ACHN (cell line): ENCODE results near the gene KLK7.
"Not testable (repeated sequence)": the region's sequence is repeated elsewhere in the genome, so short reads cannot be mapped to it uniquely, and the experiment has no call there.

Source experiments
- DNase-seq: peaks from one replicate; pipeline ENCODE4 v3.0.0-alpha.2; 2015
- in situ Hi-C: cut with HindIII; loops from 2 replicates; pipeline ENCODE4 v1.10.0; 2017; ENCODE audit warnings: low sequenced_read_pairs, low pct_ligation_motif_present, low pct_unique_long_range_greater_than_20kb

KLK7 gene

GRCh38 chr19:51015691-51016267 lies 32.1 kb upstream of the KLK7 start:
- in situ Hi-C loops = no loop called here
- no peak for DNase-seq

GRCh38 chr19:51014242-51014641 lies 30.5 kb upstream of the KLK7 start:
- in situ Hi-C loops = no loop called here
- DNase-seq = no peak

DNA sequence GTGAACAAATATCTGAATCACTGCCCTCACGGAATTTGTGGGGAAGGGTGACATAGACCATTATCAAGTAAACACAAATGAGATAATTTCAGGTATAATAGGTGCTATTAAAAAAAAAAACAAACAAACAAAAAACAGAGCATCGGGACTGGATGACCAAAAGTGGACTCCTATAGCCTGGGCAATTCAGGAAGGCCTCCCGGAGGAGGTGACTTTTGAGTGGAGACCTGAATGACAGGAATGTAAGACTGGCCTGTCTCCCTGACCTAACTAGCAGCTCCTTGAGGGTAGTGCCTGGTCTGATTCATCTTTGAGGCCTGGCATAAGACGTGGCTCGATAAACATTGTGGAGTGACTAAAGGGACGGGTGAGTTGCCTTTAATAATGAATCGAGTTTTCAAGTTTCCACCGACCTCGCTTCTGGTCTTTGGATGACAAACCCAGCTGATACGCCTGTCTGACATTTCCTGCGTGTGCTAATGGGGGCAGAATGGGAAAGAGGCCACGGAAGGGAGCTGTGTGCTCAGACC lies 29.0 kb upstream of the KLK7 start:
- in situ Hi-C loops = no loop called here
- DNase-seq = no peak

- in situ Hi-C loops = no loop called here
- DNase-seq = no peak
Observed at GRCh38 chr19:51010066-51010795, 26.5 kb upstream of the KLK7 start.

- no peak for DNase-seq
- in situ Hi-C loops = no loop called here
Observed at GRCh38 chr19:51009061-51009891, 25.6 kb upstream of the KLK7 start.

GRCh38 chr19:51007488-51007887 lies 23.8 kb upstream of the KLK7 start:
- in situ Hi-C loops = no loop called here
- no peak for DNase-seq

GRCh38 chr19:51006406-51006805 lies 22.7 kb upstream of the KLK7 start:
- in situ Hi-C loops = no loop called here
- no peak for DNase-seq

- no peak for DNase-seq
- in situ Hi-C loops = no loop called here
Observed at GRCh38 chr19:51005248-51005647, 21.5 kb upstream of the KLK7 start.

GRCh38 chr19:51003316-51003715 lies 19.6 kb upstream of the KLK7 start:
- in situ Hi-C loops = no loop called here
- DNase-seq = no peak

GRCh38 chr19:51002542-51003311 lies 19.0 kb upstream of the KLK7 start:
- in situ Hi-C loops = no loop called here

GRCh38 chr19:51002089-51002532 lies 18.4 kb upstream of the KLK7 start:
- DNase-seq = no peak
- in situ Hi-C loops = no loop called here

More at GRCh38 chr19:51002542-51003311, 19.0 kb upstream of the KLK7 start:
- DNase-seq = no peak

- in situ Hi-C loops = no loop called here
- no peak for DNase-seq
Observed at GRCh38 chr19:51001515-51001914, 17.8 kb upstream of the KLK7 start, which contains the start of gene KLK8. KLK8 (minus strand) TSS chr19:51001604; CDS start chr19:51001167, 437 bp downstream.

DNA sequence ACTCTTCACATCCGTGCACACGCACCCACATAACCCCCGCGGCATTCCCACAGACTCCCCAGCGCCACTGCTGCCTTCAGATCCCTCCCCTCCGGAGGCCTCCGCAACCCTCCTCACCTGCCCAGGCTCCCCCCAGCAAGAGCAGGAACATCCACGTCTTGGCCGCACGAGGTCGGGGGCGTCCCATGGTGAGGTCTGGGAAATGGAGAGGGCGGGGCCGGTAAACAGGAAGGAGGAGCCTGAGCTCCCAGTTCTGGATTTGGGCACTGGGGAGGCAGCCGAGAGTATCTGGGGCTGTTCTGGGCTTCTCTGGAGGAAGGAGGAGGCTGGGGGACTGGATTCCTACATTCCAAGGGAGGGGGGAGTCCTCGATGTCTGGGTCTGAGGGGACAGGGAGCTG lies 17.3 kb upstream of the KLK7 start:
- DNase-seq = no peak
- in situ Hi-C loops = no loop called here

DNA sequence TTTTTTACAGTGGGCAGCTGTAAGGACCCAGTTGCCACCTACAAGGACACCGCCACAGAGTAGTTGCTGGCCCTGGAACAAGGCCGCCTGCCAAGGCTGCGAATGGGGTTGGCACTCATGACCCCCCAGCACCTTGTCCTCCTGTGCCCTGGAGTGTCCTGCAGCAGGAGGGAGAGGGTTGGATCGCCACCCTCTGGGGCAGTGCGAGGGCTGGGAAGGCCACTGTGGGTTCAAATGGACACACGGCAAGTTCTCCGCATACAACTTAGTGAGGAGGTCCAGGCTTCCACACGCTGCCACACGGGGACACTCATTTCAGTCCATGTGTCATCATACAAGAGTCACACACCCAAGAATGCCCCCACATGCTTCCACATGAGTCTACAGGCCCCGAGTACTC lies 16.7 kb upstream of the KLK7 start:
- no peak for DNase-seq
- in situ Hi-C loops = no loop called here

DNA sequence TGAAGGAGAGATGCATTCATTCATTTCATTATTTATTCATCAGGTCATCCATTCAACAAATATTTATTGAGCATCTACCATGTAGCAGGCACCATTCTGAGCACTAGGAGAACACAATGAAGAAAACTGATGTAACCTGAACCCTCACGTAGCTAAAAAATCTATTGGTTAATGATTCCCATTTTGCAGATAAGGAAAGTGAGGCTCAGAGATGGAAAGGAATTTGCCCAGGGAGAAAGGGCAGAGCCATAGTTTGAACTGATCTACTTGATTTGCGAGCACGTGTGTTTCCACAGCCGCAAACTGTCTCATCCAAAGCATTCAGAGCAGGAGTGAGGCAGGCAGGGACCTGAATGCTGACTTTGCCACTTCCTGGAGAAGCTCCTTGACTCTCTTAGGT lies 15.0 kb upstream of the KLK7 start:
- no peak for DNase-seq
- in situ Hi-C loops = no loop called here

DNA sequence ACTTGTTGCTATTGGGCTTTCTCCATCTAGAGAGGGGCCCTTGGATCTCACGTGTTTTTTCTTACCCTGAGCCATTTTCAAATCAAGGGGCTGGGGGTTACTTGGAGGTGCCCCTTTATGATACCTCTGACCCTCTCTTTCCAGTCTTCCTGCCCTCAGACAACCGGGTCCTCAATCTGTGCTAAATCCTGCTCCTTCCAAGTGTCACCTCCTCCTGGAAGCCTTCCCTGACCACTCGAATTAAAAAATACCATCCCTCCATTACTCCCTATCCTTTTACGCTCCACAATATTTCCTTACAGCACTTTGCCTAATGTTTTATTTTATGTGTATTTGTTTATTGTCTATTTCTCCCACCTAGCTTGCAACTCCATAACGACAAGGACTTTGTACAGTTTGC lies 14.3 kb upstream of the KLK7 start:
- no peak for DNase-seq
- in situ Hi-C loops = no loop called here

DNA sequence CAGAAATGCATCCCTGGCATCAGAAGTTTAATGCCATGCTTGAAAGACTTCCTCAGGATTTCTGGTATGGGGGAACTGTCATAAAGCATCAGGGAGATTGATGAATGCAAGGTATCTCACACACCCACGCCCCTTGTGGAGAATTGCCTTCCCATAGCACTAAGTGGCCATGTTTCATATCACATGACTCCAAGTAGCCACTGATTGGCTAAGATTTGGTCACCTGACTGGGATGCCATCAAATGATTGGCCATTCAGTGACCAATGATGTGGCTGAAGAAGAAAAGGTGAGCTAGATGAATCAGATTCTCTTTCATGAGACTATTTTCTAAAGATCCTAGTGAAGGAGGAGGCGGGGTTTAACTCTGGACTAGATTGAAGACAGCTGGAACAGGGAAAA lies 10.4 kb upstream of the KLK7 start:
- DNase-seq = no peak
- in situ Hi-C loops = no loop called here

- DNase-seq = no peak
- in situ Hi-C loops = no loop called here
Observed at GRCh38 chr19:50992666-50993035, 8.9 kb upstream of the KLK7 start.

DNA sequence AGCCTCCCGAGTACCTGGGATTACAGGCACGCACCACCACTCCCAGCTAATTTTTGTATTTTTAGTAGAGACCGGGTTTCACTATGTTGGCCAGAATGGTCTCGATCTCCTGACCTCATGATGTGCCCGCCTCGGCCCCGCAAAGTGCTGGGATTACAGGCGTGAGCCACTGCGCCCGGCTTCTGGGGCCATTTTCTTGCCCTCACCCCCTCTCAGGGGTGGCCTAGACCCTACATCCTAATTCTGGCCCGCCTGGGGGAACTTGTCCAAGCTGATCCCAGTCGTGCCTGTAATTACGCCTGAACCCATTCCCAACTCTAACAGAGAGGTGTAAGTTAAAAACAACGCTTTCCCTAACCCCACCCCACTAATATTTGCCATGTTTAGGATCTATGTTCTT lies 699 bp upstream of the KLK7 start:
- DNase-seq, in situ Hi-C loops: not testable (repeated sequence)
